Measurements from ENCODE around the gene RB1.

DNA sequence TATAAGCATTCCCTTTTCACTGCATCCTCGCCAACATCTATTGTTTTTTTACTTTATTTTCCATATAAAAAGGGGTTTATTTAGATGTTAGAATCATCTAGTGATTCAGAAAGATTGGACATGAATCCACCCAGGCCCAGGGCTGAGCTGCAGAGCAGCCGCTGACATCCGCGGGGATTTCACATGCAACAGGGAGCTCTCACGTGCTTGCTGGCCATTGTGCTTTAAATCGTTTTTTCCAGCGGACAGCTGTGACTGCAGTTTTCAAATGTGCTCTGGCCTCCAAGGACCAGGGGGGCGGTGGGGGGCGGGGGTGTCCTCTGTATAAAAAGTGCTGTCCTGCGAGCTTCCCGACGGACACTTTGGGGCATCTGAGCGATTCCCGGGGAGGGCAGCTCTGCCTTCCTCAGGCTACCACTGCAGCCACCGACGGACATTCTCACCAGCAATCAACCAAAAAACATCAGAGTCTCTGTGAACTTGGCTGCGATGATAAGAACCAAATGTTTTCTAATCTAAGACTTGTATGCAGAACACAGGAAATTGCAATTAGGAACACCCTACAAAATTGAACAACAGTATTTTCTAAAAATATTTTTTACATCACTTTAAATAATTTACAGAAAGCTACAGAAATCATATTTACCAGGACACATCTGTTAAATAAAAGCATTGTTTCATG, 12.6 kb downstream of the RB1 start:
- TF ChIP-seq, protein P1, sequence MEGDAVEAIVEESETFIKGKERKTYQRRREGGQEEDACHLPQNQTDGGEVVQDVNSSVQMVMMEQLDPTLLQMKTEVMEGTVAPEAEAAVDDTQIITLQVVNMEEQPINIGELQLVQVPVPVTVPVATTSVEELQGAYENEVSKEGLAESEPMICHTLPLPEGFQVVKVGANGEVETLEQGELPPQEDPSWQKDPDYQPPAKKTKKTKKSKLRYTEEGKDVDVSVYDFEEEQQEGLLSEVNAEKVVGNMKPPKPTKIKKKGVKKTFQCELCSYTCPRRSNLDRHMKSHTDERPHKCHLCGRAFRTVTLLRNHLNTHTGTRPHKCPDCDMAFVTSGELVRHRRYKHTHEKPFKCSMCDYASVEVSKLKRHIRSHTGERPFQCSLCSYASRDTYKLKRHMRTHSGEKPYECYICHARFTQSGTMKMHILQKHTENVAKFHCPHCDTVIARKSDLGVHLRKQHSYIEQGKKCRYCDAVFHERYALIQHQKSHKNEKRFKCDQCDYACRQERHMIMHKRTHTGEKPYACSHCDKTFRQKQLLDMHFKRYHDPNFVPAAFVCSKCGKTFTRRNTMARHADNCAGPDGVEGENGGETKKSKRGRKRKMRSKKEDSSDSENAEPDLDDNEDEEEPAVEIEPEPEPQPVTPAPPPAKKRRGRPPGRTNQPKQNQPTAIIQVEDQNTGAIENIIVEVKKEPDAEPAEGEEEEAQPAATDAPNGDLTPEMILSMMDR (IDR thresholded peaks at IDR 0.05): no peak
- no peak for TF ChIP-seq POLR2A (IDR thresholded peaks at IDR 0.05)
